DLD1 (cell line): ENCODE measurements around the gene PAFAH1B1.
"Not testable (repeated sequence)": the region's sequence is repeated elsewhere in the genome, so short reads cannot be mapped to it uniquely, and the experiment has no call there.

ENCODE experiments used
- in situ Hi-C: cut with HindIII; loops from 2 replicates; pipeline ENCODE4 v1.10.0; 2017; ENCODE audit warnings: low sequenced_read_pairs

PAFAH1B1 gene

DNA sequence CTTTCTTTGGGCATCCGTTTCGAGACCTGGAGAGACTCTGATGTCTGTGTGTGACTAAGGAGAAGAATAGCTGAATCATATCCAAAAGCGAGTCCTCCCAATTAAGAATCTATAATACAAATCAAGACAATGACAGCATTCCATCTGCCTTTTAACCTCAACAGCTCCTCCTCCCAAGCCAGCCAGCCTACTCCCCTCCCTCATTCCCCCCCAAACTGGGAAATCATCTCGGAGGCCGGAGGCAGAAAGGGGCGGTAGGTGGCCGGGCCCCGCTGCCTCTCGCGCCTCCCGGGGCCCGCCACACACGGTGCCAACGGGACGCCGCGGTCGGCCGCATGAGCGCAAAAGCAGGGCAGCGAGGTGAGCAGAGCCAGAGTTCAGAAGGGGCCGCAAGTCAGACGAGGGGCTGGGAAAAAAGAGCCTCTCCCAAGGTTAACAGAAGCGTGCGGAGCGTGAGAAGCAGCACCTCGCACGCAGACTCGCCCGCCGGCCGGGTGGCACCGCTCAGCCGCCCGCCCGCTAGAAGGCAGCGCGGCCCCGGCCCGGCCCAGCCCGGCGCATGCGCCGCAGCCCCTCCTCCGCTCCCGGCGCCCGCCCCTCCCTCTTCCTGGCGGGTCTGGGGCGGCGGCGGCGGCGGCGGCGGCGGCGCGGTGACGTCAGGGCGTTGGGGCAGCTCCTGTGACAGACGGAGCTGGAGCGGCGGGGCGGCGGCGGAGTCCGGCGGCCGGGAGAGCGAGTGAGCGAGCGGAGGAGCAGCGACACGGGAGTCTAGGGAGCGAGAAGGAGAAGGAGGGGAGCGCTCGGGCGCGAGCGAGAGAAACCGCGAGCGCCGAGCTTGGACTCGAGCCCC lies at the start of gene PAFAH1B1:
Gene PAFAH1B1 (plus strand): TSS at position 684 of the 850 bp plus-strand sequence. CDS start 44,635 bp downstream, outside the sequence.
- in situ Hi-C loops, result no loop called here

DNA sequence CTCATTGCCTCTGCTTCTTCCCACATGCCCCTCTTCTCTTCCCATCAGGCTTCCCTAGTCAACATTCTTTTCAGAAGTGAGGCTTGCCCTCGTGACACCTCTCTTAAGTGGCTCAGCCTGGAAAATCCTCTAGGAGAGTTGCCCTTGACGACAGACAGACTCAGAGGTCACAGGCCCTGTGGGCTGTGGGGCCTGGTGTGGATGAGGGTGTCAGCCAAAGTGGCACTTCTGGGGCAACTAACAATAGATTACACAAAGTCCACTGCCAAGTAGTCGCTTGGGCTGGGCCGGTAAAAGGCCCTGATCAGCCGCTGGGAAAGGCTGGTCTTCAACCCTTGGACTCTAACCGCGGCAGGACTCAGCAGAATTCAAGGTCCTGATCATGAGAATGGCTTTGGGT lies 48.1 kb upstream of the PAFAH1B1 start:
- in situ Hi-C loops, result no loop called here

DNA sequence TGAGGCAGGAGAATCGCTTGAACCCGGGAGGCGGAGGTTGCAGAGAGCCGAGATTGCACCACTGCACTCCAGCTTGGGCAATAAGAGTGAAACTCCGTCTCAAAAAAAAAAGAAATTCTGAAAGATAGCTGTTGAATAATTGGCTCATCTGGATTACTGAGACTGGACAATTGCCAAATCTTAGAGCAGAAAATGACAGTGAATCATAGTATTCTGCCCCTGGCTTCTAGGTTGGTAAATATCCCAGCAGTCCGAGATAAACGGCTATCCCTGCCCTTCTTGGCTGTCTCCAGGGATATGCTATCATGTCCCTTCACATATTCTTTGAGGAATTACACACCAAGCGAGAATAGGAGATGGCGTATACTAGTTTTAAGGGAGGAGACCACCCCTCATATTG lies 46.3 kb upstream of the PAFAH1B1 start:
- in situ Hi-C loops, result no loop called here

DNA sequence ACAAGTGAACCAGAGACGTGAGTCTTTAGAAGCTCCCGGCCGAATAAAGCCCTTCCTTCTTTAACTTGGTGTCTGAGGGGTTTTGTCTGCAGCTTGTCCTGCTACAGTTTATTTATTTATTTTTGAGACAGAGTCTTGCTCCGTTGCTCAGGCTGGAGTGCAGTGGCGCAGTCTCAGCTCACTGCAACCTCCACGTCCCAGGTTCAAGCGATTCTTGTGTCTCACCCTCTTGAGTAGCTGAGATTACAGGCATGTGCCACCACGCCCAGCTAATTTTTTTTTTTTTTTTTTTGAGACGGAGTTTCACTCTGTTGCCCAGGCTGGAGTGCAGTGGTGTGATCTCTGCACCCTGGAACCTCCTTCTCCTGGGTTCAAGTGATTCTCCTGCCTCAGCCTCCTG lies 45.4 kb upstream of the PAFAH1B1 start:
- in situ Hi-C loops, result not testable (repeated sequence)

DNA sequence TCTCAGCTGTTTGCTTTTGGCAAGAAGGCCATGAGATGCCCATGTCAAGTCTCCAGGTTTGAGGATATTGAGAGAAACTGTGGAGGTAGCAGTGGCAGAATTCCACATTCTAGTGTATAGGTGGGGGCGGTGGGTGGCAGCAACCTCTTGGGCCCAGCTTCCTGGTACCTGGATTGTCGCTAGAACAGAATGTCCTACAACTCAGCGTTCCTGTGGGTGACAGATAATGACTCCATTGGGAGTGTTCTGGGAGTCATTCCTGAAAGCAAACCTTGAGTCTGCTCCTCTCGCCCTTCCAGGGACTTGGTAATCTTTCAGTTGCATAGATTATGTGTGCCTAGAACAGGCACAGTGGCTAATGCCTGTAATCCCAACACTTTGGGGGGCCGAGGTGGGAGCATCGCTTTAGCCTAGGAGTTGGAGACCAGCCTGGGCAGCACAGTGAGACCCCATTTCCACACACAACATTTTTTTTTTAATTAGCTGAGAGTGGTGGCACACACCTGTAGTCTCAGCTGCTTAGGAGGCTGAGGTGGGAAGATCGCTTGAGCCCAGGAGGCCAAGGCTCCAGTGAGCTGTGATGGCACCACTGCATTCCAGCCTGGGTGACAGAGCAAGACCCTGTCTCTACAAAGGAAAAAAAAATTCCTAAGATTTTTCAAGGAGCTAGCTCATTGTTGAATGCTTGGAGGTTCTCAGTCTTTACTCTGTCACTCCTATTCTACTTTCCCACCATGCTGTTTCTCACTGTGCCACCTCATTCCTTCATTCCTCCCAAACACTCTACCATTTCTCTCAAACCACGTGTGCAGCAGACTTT lies 43.9 kb upstream of the PAFAH1B1 start:
- in situ Hi-C loops, result no loop called here

DNA sequence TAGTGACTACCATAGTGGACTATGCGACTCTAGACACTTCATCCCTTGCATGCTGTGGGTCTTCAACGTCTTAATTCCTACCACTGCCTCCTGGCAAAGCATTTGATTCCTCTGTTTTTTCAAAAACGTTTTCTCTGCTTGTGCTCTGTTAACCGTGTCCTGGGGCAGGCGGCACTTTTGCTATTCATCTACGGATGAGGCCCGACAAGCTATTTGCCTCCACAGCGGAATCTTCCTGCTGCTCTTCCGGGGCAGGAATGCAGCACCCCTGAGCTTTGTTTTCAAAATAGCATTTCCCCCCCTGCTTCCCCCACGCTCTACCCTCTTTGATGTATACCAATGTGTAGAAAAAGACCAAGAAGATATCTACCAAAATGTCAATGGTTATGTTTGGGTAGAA lies 42.0 kb upstream of the PAFAH1B1 start:
- in situ Hi-C loops, result no loop called here

DNA sequence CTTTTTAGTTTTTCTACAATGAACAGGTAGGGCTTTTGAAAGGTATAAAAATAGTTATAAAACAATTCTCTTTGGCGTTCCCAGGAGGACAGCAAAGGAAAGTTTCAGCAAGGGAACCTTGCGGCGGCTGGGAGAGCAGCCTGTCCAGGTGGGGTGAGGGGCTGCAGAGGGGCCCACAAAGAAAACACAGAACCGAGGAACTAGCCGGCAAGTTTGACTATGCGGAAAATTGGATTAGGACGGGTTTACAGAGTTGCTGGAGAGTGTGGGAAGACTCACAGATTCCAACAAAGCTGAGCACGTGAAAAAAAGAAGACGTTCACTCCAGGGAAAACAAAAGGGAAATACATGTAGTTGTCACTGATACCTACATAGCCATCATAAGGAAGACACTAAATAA lies 41.5 kb upstream of the PAFAH1B1 start:
- in situ Hi-C loops, result no loop called here

DNA sequence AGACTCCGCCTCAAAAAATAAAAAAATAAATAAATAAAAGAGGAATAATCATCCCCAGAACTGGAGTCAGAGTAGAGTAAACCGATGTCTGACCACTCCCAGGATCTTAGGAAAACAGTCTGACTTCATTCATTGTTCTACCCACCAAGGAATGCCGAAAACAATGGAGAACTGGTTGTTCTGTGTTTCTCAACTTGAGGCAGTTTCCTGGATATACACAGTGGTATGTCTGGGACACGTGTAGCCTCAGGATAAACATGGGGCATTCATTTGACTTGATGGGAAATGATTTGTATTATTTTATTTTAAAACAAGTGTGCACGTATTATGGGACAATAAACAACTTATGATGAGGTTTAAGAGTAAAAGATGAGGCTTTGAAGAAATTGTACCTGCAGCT lies 32.8 kb upstream of the PAFAH1B1 start:
- in situ Hi-C loops, result no loop called here

DNA sequence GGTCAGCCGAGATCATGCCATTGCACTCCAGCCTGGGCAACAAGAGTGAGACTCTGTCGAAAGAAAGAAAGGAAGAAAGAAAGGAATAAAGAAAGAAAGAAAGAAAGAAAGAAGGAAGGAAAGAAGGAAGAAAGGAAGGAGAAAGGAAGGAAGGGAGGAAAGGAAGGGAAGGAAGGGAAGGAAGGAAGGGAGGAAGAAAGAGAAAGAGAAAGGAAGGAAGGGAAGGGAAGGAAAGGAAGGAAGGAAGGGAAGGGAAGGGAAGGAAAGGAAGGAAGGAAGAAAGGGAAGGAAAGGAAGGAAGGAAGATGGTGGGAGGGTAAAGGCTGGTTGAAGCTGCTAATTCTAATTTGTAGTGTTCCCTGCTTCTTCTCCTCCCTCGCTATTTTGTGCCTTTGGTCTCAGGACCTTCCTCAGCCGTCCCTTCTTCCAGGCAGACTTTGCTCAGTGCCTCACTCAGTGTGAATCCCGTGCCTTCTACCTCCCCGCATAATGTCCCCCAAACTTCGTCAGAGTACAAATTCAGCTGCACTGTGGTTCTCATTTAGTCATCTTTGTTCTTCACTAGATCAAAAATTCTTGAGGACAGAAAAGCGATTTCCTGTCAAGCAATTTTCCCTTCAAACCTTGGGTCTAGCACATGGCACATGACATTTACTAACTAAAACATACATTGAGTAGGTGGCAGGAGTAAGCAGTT lies 31.1 kb upstream of the PAFAH1B1 start:
- in situ Hi-C loops, result no loop called here

DNA sequence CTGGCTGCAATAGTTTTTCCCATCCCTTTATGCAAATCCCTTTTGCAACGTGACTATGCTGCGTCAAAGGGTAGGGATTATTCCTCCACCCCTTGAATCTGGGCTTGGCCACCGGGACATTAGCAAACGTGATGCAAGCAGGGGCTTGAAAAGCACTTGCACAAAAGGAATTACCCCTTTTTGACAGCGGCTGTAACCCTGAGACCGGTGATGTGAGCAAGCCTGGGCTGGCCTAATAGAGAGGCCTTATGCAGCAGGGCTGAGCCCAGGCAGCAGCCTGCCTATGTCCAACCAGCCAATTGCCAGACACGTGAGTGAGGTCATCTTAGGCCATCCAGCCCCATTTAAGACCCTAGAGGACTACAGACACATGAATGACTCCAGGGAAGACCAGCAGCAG lies 30.4 kb upstream of the PAFAH1B1 start:
- in situ Hi-C loops, result no loop called here

DNA sequence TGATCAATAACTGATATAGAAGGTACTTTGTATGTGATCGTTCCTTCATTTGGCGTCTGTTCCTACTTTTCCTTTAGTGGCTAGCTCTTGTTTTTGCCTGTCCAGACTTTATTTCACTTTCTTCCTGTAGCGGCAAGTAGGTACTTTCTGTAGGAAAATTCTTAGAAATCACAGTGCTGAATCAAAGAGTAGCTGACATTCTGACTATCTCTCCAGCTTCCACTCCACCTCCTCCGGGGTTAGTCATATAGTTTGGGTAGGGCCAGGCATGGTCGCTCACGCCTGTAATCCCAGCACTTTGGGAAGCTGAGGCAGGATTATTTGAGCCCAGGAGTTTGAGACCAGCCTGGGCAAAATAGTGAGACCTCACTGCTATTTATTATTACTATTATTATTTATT lies 29.9 kb upstream of the PAFAH1B1 start:
- in situ Hi-C loops, result no loop called here

DNA sequence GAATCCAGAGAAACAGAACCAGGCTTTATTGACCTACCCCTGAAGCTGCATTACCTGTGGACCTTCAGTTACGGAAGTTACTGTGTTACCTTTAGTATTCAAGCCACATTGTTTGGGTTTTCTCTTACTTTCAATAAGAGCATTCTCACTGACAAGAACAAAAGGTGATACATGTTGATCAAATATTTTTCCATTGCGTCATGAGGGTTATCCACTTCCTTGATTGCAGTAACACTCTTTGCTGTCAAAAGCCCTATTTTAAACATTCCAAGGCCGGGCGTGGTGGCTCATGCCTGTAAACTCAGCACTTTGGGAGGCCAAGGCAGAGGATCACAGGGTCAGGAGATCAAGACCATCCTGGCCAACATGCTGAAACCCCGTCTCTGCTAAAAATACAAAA lies 28.6 kb upstream of the PAFAH1B1 start:
- in situ Hi-C loops, result no loop called here

DNA sequence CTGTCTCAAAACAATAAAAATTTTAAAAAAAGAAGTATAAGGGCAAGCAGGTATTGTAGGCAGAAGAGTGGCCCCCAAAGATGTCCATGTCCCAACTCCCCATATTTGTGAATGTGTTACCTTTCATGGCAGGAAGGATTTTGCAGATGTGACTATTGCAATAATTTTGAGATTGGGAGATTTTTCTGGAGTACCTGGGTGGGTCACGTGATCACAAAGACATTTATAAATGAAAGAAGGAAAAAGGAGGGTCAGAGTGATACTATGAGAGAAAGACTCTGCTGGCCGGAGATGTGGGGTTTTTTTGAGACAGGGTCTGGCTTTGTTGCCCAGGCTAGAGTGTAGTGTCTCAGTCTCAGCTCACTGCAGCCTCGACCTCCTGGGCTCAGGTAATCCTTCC lies 27.4 kb upstream of the PAFAH1B1 start:
- in situ Hi-C loops, result no loop called here

DNA sequence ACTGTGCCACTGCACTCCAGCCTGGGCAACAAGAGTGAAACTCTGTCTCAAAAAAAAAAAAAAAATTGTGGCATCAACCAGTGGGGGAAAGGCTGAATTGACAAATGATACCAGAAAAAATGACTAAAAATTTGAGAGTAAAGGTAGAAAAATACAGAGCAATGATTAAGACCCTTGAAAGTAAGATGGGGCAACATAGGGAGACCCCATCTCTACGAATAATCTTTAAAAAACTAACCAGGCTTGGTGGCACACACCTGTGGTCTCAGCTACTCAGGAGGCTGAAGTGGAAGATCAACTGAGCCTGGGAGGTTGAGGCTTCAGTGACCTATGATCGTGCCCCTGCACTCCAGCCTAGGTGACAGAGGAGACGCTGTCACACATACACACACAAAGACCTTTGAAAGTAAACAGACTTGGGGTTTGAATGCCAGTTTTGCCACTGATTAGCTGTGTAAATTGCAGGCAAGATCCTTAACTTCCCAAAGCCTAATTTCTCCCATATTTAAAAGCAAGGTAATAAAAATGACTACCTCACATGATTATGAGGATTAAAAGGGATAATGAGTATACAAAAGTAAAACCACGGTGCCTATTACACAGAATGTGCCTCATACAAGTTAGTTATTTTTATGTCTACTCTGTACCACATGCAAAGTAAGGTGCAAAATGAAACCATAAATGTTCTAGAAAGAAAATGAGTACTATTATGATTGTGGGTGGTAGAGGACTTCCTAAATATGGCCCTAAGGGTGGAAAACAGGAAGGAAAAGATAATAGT lies 21.7 kb upstream of the PAFAH1B1 start:
- in situ Hi-C loops, result no loop called here

DNA sequence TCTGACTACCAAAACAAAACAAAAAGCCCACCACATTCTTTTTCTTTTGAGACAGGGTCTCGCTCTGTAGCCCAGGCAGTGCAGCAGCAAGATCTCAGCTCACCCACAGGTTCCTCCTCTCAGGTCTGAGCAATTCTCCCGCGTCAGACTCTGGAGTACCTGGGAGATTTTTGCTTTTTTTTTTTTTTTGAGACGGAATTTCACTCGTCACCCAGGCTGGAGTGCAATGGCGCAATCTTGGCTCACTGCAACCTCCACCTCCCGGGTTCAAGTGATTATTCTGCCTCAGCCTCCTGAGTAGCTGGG lies 21.2 kb upstream of the PAFAH1B1 start:
- in situ Hi-C loops, result not testable (repeated sequence)

DNA sequence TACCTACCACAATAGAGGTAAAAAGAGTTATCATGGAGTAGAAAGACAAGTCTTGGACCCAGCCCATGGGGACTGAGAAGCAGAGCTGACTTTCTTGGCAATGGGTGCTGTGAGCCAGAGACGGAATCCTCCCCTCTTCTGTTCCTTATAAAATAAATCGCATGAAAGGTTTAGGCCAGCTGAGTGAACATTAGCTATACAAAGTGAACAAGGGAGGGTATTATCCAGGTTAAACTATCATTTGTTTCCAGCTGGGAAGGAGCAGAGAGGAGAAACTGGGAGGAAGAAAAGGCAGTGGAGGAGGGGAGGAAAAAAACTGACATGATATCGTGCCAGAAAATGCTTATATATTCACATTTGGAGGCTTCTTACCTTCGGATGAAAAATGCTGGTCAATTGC lies 13.3 kb upstream of the PAFAH1B1 start:
- in situ Hi-C loops, result no loop called here

DNA sequence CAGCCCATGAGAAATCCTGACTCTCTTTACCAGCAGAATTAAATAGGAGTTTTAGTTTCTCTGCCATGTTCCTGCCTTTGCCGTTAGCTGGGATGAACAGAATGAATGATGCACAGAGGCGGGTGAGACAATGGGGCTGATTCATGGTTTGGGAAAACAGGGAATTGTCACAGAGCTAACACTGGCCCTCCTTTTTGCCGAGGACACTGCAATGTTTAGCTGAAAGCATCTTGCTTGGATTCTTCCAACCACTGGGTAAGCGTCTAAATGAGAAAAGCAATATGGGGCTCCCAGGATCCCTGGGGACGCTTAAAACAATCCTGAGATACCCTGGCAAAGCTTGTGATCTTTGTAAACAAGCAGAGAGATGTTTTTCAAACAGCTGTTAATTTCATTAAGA lies 12.8 kb upstream of the PAFAH1B1 start:
- in situ Hi-C loops, result no loop called here

DNA sequence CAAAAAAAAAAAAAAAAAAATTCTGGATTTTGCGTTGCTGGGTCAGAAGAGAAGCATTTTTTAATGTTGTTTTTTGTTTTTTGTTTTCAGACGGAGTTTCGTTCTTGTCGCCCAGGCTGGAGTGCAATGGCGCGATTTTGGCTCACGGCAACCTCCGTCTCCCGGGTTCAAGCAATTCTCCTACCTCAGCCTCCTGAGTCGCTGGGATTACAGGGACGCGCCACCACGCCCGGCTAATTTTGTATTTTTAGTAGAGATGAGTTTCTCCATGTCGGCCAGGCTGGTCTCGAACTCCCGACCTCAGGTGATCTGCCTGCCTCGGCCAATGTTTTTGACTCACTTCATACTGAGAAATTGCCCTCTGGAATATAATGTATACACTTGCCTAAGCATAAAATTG lies 11.0 kb upstream of the PAFAH1B1 start:
- in situ Hi-C loops, result no loop called here

DNA sequence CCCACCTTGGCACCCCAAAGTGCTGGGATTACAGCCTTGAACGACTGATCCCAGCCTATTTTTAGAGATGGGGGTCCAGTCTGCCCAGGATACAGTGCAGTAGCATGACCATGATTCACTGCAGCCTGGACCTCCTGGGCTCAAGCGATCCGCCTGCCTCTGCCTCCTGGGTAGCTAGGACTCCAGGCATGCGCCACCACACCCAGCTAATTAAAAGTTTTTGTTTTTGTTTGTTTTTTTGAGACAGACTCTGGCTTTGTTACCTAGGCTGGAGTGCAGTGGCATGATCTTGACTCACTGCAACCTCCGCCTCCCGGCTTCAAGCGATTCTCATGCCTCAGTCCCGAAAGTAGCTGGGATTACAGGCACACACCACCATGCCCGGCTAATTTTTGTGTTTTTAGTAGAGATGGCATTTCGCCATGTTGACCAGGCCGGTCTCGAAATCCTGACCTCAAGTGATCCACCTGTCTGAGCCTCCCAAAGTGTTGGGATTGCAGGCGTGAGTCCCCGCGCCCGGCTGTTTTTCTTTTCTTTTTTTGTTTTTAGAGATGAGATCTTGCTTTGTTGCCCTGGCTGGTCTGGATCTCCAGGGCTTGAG lies 2.3 kb upstream of the PAFAH1B1 start:
- in situ Hi-C loops, result no loop called here
